Keratinocyte (primary cell): ENCODE results near the gene TRIP12. TPM values are rescaled to one million over a fixed set of nuclear protein-coding genes. Genes with fewer than 3 reads are reported as not detected.

Source experiments
- DNase-seq: peaks from one replicate; pipeline ENCODE4 v3.0.0-alpha.2; 2011; ENCODE audit warnings: low read depth, missing footprints, low spot score
- FAIRE-seq: peaks from 2 replicates; lab custom pipeline; 2011; peaks lifted over from hg19 to GRCh38; lab: Jason Lieb, UNC
- H2AFZ ChIP-seq: 2 replicates; pipeline ENCODE4 v1.6.0; 2012; ENCODE audit warnings: low read length, control low read depth, inconsistent platforms; ENCODE audit not compliant: control insufficient read depth
- H3K27ac ChIP-seq: 2 replicates; pipeline ENCODE4 v1.5.1; 2011; ENCODE audit warnings: low read length; ENCODE audit not compliant: control insufficient read depth, insufficient read depth
- H3K27me3 ChIP-seq: 3 replicates; pipeline ENCODE4 v1.6.0; 2011; ENCODE audit warnings: low read length; ENCODE audit not compliant: control insufficient read depth, insufficient read depth; ENCODE audit errors: extremely low read depth
- H3K36me3 ChIP-seq, 2 experiments: 2 replicates in 1 of 2; 3 replicates in 1 of 2; pipeline ENCODE4 v1.5.1; 2011; ENCODE audit warnings: low read length in 2 of 2, mild to moderate bottlenecking in 1 of 2; ENCODE audit not compliant: control insufficient read depth in 2 of 2, insufficient read depth in 2 of 2; ENCODE audit errors: extremely low read depth in 1 of 2
- H3K4me1 ChIP-seq: 3 replicates; pipeline ENCODE4 v1.5.1; 2011; ENCODE audit warnings: low read length; ENCODE audit not compliant: control insufficient read depth, insufficient read depth; ENCODE audit errors: extremely low read depth
- H3K4me2 ChIP-seq: 3 replicates; pipeline ENCODE4 v1.6.0; 2011; ENCODE audit warnings: low read depth, low read length; ENCODE audit not compliant: control insufficient read depth, insufficient read depth; ENCODE audit errors: extremely low read depth
- H3K4me3 ChIP-seq, 3 experiments: fragments of 200-600 bp in 1 of 3; sonication (generic) in 1 of 3; 2 replicates in 2 of 3; 3 replicates in 1 of 3; pipeline ENCODE4 v1.5.1; 2011 to 2016; ENCODE audit warnings: low read length in 3 of 3, mild to moderate bottlenecking in 3 of 3, control low read depth in 2 of 3, inconsistent platforms in 1 of 3, low read depth in 1 of 3, mixed read lengths in 1 of 3, mixed run types in 1 of 3, moderate library complexity in 1 of 3; ENCODE audit not compliant: control insufficient read depth in 2 of 3, insufficient read depth in 2 of 3; ENCODE audit errors: extremely low read depth in 1 of 3
- H3K79me2 ChIP-seq: 2 replicates; pipeline ENCODE4 v1.6.0; 2012; ENCODE audit warnings: low read length; ENCODE audit not compliant: control insufficient read depth, insufficient read depth
- H3K9ac ChIP-seq: 3 replicates; pipeline ENCODE4 v1.6.0; 2011; ENCODE audit warnings: low read length; ENCODE audit not compliant: control insufficient read depth, insufficient read depth; ENCODE audit errors: extremely low read depth
- H3K9me1 ChIP-seq: 3 replicates; pipeline ENCODE4 v1.6.0; 2011; ENCODE audit warnings: low read length; ENCODE audit not compliant: control insufficient read depth, insufficient read depth; ENCODE audit errors: extremely low read depth
- H3K9me3 ChIP-seq: 2 replicates; pipeline ENCODE4 v1.5.1; 2012; ENCODE audit warnings: low read depth, low read length; ENCODE audit not compliant: control insufficient read depth
- H4K20me1 ChIP-seq: 3 replicates; pipeline ENCODE4 v1.6.0; 2011; ENCODE audit warnings: low read length; ENCODE audit not compliant: control insufficient read depth, insufficient read depth; ENCODE audit errors: extremely low read depth
- EZH2 ChIP-seq: IDR thresholded peaks from one replicate; pipeline ENCODE4 v1.6.1; 2012; ENCODE audit warnings: inconsistent platforms, mild to moderate bottlenecking, low read length, moderate library complexity
- dilution Hi-C: fragments of 300-500 bp; cut with MboI; formaldehyde crosslinking; loops from one replicate; pipeline ENCODE4 v1.7.0; 2020; ENCODE audit warnings: low sequenced_read_pairs; ENCODE audit not compliant: extremely low pct_ligation_motif_present
- polyA plus RNA-seq, 5 experiments: library from polyadenylated mRNA; depleted of rRNA in 3 of 5; stranded (reverse) in 3 of 5; stranded (forward) in 1 of 5; unstranded in 1 of 5; fragments of >200 nt; gene quantifications; 1 replicate in 1 of 5; 2 replicates in 3 of 5; 3 replicates in 1 of 5; pipeline versions ENCODE4 v1.2.1 to v1.2.3, GENCODE V29; 2011 to 2012; ENCODE audit warnings: missing spikeins in 2 of 5, low read depth in 1 of 5, low replicate concordance in 1 of 5
- TF ChIP-seq, protein P1 (sequence below), 3 experiments: IDR thresholded peaks in 1 of 3; conservative IDR thresholded peaks in 1 of 3; optimal IDR thresholded peaks in 1 of 3; 2 replicates in 2 of 3; 3 replicates in 1 of 3; pipeline versions ENCODE3 to v1.5.1; 2011; ENCODE audit warnings: low read length in 3 of 3, mild to moderate bottlenecking in 3 of 3, moderate library complexity in 2 of 3, control low read depth in 1 of 3, inconsistent platforms in 1 of 3; ENCODE audit not compliant: insufficient read depth in 2 of 3; ENCODE audit errors: extremely low read depth in 1 of 3

Gene TRIP12
- polyA plus RNA-seq, 1 donor (not counting 4 experiments of a cell fraction or from before 2014, with no cell fraction given) = 123 TPM

GRCh38 chr2:229858351-229858750 lies 63.5 kb downstream of the TRIP12 start:
- H3K79me2 ChIP-seq = peaks cover 62% of the 10 kb centered on the region
- no peak overlapping the region for H3K4me2 ChIP-seq
- no peak overlapping the region for H3K9ac ChIP-seq
- no peaks in the 10 kb centered on the region for H3K4me1 ChIP-seq
- H3K4me3 ChIP-seq = no peak overlapping the region
- H3K27ac ChIP-seq = no peak overlapping the region
- dilution Hi-C loops = no loop called here
- H3K27me3 ChIP-seq = no peaks in the 10 kb centered on the region
- H2AFZ ChIP-seq = no peak overlapping the region
- FAIRE-seq (no peak), DNase-seq (no peak)
- peaks cover 5% of the 10 kb centered on the region in 2 experiments for H3K36me3 ChIP-seq
- no peaks in the 10 kb centered on the region for H4K20me1 ChIP-seq
- no peaks in the 10 kb centered on the region for H3K9me3 ChIP-seq
- TF ChIP-seq EZH2 = no peak
- TF ChIP-seq, protein P1, sequence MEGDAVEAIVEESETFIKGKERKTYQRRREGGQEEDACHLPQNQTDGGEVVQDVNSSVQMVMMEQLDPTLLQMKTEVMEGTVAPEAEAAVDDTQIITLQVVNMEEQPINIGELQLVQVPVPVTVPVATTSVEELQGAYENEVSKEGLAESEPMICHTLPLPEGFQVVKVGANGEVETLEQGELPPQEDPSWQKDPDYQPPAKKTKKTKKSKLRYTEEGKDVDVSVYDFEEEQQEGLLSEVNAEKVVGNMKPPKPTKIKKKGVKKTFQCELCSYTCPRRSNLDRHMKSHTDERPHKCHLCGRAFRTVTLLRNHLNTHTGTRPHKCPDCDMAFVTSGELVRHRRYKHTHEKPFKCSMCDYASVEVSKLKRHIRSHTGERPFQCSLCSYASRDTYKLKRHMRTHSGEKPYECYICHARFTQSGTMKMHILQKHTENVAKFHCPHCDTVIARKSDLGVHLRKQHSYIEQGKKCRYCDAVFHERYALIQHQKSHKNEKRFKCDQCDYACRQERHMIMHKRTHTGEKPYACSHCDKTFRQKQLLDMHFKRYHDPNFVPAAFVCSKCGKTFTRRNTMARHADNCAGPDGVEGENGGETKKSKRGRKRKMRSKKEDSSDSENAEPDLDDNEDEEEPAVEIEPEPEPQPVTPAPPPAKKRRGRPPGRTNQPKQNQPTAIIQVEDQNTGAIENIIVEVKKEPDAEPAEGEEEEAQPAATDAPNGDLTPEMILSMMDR (optimal IDR thresholded peaks at IDR 0.05 in 1 of 3, IDR thresholded peaks at IDR 0.05 in 1 of 3, conservative IDR thresholded peaks at IDR 0.05 in 1 of 3; ENCODE audit: extremely low read depth in 1 of 3, insufficient read depth in 2 of 3, low read length in 3 of 3) = no peak
- H3K9me1 ChIP-seq = no peaks in the 10 kb centered on the region

GRCh38 chr2:229857634-229858033 lies 64.2 kb downstream of the TRIP12 start:
- no peak overlapping the region for H3K4me3 ChIP-seq
- no peak overlapping the region for H2AFZ ChIP-seq
- no peak for TF ChIP-seq EZH2
- TF ChIP-seq, protein P1 (optimal IDR thresholded peaks at IDR 0.05 in 1 of 3, IDR thresholded peaks at IDR 0.05 in 1 of 3, conservative IDR thresholded peaks at IDR 0.05 in 1 of 3; ENCODE audit: extremely low read depth in 1 of 3, insufficient read depth in 2 of 3, low read length in 3 of 3) = no peak
- no peak overlapping the region for H3K4me2 ChIP-seq
- H3K79me2 ChIP-seq = peaks cover 56% of the 10 kb centered on the region
- dilution Hi-C loops = no loop called here
- H3K9me1 ChIP-seq = no peaks in the 10 kb centered on the region
- no peak overlapping the region for H3K27ac ChIP-seq
- no peaks in the 10 kb centered on the region for H4K20me1 ChIP-seq
- no peaks in the 10 kb centered on the region for H3K4me1 ChIP-seq
- H3K9ac ChIP-seq = no peak overlapping the region
- DNase-seq (no peak), FAIRE-seq (no peak)
- peaks cover 5% of the 10 kb centered on the region in 2 experiments for H3K36me3 ChIP-seq
- H3K27me3 ChIP-seq = no peaks in the 10 kb centered on the region
- H3K9me3 ChIP-seq = no peaks in the 10 kb centered on the region
